A673 (cell line): ENCODE results near the gene INKA1.

ENCODE experiments used
- CTCF ChIP-seq: fragments of 300-800, 200-600 bp; sonication (generic); conservative IDR thresholded peaks from 2 replicates; pipeline ENCODE4 v1.5.1; 2017; ENCODE audit warnings: low read depth, mild to moderate bottlenecking, antibody characterized with exemption, low read length, moderate library complexity, mixed read lengths
- EZH2 ChIP-seq: fragments of 200-600 bp; sonication (generic); IDR thresholded peaks from 2 replicates; pipeline ENCODE4 v1.6.1; 2017; ENCODE audit warnings: borderline replicate concordance, low read depth, mild to moderate bottlenecking, mixed read lengths, antibody characterized with exemption, low read length; ENCODE audit not compliant: poor library complexity, severe bottlenecking

DNA sequence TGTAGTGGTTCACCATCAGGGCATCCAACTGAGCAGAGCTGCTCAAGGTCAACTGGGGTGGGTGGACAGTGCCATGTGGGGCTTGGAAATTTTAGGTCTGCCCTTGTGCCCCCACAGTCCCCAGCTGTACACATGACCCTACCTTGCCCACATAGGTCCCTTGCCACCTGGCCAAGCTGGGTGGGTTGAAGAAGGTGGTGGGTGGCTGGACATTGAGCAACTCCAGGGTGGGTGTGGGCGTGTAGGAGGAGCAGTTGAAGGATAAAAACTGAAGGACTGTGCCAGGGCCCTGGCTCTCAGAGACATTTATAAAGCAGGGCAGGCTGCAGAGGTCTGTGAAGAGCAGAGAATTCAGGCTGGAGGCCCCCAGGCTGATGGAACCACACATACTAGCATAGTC lies 4.0 kb upstream of the INKA1 start:
- TF ChIP-seq CTCF, result no peak
- TF ChIP-seq EZH2, result no peak
